VCaP (cell line): ENCODE results near the gene CTSO.

Source experiments
- H3K27ac ChIP-seq: fragments of 450-650 bp; 2 replicates; pipeline ENCODE4 v1.5.1; 2017
- CTCF ChIP-seq: fragments of 450-650 bp; conservative IDR thresholded peaks from 2 replicates; pipeline ENCODE4 v1.5.1; 2017; ENCODE audit warnings: mild to moderate bottlenecking, moderate library complexity

Gene CTSO

GRCh38 chr4:155889031-155889793 is 64.5 kb downstream of the CTSO start:
- no peak overlapping the region for H3K27ac ChIP-seq
- TF ChIP-seq CTCF: no peak

- no peak overlapping the region for H3K27ac ChIP-seq
- no peak for TF ChIP-seq CTCF
These were observed 65.7 kb downstream of the CTSO start for GRCh38 chr4:155887847-155888570.

GRCh38 chr4:155887045-155887444 is 66.6 kb downstream of the CTSO start:
- TF ChIP-seq CTCF: no peak
- H3K27ac ChIP-seq: no peak overlapping the region

GRCh38 chr4:155885666-155886065 is 68.0 kb downstream of the CTSO start:
- TF ChIP-seq CTCF: no peak

GRCh38 chr4:155883895-155884294 is 69.8 kb downstream of the CTSO start:
- H3K27ac ChIP-seq: no peak overlapping the region
- TF ChIP-seq CTCF: no peak

More at GRCh38 chr4:155885666-155886065, 68.0 kb downstream of the CTSO start:
- no peak overlapping the region for H3K27ac ChIP-seq

GRCh38 chr4:155881555-155881954 is 72.1 kb downstream of the CTSO start:
- no peak for TF ChIP-seq CTCF
- no peak overlapping the region; the same call in 1 of the 2 replicates for H3K27ac ChIP-seq

GRCh38 chr4:155879767-155880166 is 73.9 kb downstream of the CTSO start:
- H3K27ac ChIP-seq: no peak overlapping the region
- no peak for TF ChIP-seq CTCF
